ENCODE results near the gene LSG1.

The LSG1 gene

DNA sequence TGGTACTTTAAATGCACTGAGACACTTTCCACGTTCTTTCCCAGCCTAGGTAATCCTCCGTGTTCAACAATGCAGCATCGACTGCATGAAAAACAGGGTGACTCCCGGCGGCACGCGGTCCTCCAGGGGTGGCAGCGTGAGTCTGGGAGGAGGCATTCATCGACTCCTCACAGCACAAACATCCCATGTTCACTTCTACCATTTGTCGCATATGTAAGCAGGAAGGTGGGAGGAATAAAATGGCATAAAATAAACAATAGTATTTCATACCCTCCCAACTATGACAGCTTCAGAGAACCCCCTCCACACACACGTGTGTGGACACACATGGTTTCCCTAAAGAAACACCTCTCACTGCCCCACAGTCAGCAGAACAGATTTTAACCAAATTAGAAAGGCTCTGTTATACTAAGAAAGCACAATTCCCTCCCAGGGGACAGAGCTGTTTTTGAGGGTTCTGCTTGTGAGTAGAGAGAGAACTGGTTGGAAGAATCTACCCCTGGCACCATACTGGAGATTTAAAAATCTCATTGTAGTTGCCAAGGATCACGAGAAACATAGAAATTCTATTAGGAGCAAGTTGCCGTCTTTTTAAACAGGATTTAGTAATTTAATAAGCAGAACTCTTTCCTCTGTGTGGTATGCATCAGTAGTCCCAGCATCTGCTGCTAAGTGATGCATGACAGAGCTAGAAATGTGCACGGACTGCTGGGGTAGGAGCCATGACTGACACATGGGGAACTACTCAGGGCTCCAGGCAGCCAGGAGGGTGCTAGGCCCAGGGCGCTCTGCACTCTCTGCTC, 19.7 kb upstream of the LSG1 start:
- TF ChIP-seq GATA2 (IDR thresholded peaks at IDR 0.05; ENCODE audit: low read depth, low read length) (no peak), GATA3 (IDR thresholded peaks at IDR 0.05; ENCODE audit: low read depth, low read length) (no peak)

DNA sequence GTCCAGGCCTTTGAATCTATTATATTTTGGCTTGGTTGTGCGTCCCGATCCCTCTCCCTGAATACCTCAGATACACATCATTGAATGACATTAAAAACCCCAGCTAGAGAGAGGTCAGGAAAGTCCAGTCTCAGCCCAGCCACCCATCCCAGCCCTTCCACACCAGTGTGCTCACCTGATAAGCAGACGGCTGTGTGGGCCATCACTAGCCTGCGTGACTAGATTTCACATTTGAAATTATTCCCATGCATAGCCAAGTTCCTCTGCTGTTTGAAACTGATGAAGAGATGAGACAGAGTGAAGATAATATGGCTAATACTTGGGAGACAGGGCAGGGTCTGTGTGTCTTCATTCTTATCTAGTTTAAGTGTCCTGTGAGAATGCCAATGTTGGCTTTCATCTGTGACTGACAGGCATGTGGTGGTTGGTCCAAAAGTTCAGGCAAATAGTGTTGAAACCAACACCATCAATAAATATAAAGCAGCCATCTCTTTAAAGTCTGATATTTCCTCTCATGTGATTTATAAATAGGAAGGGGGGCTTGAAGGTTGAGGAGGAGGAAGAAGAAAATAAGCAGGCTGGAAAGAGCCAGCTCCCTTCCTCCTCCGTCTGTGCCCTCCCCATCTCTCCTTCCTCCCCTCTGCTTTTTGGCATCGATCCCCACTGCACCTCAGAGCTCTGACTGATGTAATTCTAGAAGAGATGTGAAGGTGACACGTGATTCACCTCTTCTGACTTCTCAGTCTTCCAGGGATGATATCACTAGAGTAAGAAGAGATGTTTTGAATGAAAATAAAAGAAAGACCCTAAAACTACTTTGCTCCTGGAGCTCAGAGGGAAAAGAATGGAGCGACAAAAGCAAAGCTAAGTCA, 18.7 kb upstream of the LSG1 start:
- TF ChIP-seq GATA2 (IDR thresholded peaks at IDR 0.05; ENCODE audit: low read depth, low read length) (no peak), GATA3 (IDR thresholded peaks at IDR 0.05; ENCODE audit: low read depth, low read length) (no peak)

DNA sequence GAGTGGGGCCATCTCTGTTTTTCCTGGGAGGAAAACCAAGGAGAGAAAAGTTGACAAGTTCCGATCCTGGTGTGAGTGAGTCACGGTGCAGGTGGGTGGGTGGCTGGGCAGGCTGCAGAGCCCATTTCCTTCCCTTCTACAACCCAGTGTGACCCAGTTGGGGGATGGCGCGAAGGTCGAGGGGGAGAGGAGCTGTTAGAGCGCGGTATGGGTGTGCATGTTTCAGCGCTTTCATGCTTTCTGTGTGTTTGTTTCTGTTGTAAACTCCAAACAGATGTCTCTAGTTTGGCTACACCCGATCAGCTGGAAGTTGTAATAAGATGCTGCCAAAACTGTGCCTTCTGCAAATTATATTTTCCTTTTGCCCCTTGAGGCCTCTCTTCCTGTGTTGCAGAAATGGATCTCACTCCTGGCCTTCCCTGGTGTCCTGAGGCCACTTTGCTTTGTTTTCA, 17.5 kb upstream of the LSG1 start:
- TF ChIP-seq GATA2 (IDR thresholded peaks at IDR 0.05; ENCODE audit: low read depth, low read length) (no peak), GATA3 (IDR thresholded peaks at IDR 0.05; ENCODE audit: low read depth, low read length) (no peak)

DNA sequence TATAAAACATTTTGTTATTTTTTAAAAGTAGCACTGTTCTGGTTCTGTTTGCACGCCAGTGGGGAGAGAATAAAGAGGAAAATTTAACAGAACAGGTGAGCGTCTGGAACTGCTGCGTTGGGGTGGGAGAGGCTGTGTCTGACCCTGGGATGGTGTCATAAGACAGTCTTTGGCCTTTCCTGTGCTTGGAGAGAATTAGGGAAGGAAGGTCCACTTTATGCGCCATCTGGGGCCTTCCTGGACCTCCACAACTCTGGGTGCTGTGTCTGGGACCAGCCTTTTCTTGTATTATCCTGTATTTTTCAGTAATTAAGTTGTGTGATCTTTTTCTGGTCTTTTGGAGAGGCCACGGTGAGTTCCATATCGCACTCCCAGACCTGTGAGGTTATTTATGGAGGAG, 17.0 kb upstream of the LSG1 start:
- TF ChIP-seq GATA2 (IDR thresholded peaks at IDR 0.05; ENCODE audit: low read depth, low read length) (no peak), GATA3 (IDR thresholded peaks at IDR 0.05; ENCODE audit: low read depth, low read length) (no peak)

DNA sequence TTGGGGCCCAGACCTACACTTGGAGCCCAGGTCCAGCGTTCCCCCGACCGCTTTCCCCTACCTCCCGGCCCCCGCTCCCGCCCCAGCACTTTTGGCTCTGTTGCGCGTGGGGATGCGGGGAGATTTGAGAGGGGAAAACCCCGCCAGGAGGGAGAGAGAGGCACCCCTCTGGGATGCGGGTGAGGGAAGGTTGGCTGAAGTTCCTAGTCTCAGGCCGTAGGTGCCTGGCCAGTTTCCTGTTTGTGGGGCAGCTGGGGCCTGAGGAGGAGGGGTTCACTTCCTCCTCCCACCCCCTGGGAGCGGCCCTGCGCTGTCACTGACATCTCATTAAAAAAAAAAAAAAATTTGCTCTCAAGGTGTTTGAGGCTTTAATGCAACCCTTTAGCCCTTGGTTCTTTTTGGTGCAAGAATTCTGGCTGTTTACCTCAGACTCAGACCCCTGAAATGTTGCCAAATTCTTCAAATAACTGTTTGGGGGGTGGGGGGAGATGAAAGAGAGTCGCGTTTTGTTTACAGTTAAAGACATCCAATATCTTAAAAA, 16.3 kb upstream of the LSG1 start:
- TF ChIP-seq GATA2 (IDR thresholded peaks at IDR 0.05; ENCODE audit: low read depth, low read length) (no peak), GATA3 (IDR thresholded peaks at IDR 0.05; ENCODE audit: low read depth, low read length) (no peak)

DNA sequence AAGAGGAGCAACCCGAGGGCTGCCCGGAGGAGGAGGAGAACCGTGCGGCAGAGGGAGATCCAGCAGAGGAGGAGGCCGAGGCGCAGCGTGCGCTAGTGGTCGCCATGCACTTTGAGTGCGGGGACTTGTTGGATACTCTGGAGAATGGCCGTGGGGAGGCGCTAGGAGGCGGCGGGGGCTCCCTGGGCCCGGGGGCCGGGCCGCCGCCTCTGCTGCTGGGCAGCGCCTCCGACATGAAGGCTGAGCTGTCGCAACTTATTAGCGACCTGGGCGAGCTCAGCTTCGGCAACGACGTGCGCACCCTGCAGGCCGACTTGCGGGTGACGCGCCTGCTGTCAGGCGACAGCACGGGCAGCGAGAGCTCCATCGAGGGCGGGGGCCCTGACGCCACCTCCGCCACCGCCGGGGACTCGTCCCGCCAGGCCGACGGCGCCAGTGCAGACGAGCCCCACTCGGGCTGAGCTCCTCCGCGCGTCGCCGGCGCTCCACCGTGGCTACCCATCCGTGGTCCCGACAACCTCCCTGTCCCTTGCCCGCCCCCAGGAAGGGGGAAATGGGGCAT, 15.7 kb upstream of the LSG1 start:
- TF ChIP-seq GATA3 (IDR thresholded peaks at IDR 0.05; ENCODE audit: low read depth, low read length): no peak
- no peak for TF ChIP-seq GATA2 (IDR thresholded peaks at IDR 0.05; ENCODE audit: low read depth, low read length)

DNA sequence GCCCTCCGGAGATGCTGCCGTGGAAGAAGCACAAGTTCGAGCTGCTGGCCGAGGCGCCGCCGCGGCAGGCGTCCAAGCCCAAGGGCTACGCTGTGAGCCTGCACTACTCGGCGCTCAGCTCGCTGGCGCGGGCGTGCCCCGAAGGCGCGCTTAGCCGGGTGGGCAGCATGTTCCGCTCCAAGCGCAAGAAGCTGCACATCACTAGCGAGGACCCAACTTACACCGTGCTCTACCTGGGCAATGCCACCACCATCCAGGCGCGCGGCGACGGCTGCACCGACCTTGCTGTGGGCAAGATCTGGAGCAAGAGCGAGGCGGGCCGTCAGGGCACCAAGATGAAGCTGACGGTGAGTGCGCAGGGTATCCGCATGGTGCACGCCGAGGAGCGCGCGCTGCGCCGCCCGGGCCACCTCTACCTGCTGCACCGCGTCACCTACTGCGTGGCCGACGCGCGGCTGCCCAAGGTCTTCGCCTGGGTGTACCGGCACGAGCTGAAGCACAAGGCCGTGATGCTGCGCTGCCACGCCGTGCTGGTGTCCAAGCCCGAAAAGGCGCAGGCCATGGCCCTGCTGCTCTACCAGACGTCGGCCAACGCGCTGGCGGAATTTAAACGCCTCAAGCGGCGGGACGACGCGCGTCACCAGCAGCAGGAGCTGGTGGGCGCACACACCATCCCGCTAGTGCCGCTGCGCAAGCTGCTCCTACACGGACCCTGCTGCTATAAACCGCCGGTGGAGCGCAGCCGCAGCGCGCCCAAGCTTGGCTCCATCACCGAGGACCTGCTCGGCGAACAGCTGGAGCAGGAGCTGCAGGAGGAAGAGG, 15.0 kb upstream of the LSG1 start:
- TF ChIP-seq GATA2 (IDR thresholded peaks at IDR 0.05; ENCODE audit: low read depth, low read length) (no peak), GATA3 (IDR thresholded peaks at IDR 0.05; ENCODE audit: low read depth, low read length) (no peak)

DNA sequence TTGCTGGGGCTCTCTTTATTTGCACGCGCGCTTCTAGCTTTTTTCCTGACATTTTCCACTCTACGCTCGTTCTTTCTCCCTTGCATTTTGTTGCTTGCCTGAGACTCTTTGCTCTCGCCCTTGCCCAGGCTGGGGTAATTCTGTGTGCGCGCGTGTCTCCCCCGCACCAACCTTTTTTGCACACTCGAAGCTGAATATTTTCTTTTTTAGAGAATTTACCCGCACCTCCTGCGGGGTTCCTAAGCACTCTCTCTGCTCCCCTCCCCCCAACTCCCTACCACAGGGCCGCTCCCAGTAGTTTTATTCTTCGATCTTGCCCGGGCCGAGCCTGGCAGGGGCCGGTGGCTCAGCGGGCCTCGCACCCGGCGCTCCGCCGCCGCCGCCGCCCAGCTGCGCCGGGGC, 14.4 kb upstream of the LSG1 start:
- TF ChIP-seq GATA3 (IDR thresholded peaks at IDR 0.05; ENCODE audit: low read depth, low read length): no peak
- no peak for TF ChIP-seq GATA2 (IDR thresholded peaks at IDR 0.05; ENCODE audit: low read depth, low read length)

DNA sequence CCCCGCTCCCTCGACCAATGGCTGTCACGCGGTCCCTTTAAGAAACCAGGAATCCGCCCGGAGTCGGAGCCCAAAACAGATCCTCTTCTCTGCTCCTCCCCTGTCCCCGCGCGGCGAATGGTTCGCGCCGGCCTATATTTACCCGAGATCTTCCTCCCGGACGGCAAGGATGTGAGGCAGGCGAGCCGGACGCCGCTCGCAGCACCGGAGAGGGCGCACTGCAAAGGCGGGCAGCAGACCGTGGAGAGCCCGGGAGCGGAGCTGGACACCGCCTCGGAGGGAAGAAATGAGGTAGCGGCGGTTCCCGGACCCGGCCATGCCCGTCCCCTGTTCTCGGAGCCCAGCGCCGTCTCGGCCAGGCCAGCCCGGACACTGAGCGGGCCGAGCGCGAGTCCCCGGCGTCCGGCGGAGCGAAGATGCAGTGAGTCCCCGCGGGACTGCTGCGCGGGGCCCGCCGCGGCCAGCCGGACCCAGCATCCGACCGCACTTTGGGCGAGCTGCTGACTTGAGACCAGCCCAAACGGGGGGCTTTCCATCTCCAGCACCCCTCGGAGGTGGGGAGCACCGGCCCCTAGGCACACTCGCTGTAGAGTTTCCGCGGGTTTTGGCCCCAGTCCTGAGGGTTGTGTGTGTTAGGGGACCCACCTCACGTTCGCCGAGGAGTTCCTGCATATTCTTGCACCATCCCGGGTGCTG, 13.9 kb upstream of the LSG1 start, which contains the start of gene FAM43A:
FAM43A (plus strand) TSS at position 166 of the 696 bp plus-strand sequence. CDS start 944 bp downstream, outside the sequence.
- TF ChIP-seq GATA3 (IDR thresholded peaks at IDR 0.05; ENCODE audit: low read depth, low read length) (no peak), GATA2 (IDR thresholded peaks at IDR 0.05; ENCODE audit: low read depth, low read length) (peak; percentile 4; the same call in 1 of the 2 replicates)

DNA sequence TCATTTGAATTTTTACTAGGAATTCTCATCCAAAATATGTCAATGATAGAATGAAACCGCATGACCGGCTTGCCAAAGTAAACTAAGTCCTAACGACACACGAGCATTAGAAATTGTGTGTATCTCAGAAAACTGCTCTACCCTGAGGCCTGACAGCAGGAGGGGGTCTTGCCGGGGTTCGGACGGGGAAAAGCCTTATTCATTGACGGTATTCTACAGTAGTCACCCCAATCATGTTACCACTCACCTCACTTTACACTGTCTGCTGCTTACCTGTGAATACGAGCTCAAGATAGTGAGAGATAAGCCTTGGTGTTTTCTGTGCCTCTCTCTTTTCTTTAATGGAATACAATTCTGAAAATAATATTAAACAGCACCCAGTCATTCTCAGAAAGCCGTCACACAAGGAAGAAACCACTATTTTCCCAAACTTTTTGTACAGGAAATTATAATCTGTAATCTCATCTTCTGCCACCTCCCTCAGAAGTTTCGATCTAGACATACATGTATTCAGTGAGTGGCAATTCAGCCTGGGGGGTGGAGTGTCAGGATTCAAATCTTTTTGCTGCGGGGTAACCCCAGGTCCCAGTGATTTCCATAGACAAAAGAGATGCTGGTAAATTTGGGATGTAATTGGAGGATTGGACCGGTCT, 13.2 kb upstream of the LSG1 start:
- TF ChIP-seq GATA3 (IDR thresholded peaks at IDR 0.05; ENCODE audit: low read depth, low read length) (no peak; the same call in 1 of the 2 replicates), GATA2 (IDR thresholded peaks at IDR 0.05; ENCODE audit: low read depth, low read length) (peak; percentile 7)

DNA sequence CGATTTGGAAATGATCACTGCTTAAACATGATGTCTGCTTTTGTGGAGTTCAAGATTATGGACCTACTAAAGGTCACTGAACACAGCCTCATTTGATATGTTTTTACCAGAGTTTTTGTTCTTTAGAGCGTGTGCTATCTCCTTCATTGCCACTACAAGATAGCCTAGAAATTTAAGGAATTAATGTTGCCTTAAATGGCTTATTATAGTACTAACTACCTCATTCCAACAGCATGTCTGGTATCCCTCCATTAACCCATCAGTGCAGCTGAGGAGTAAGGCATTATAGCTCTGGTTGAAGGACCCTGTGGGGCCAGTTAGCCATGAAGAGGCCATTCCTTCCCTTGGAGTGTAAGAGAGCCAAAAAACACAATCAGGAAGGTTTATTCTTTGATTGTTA, 11.4 kb upstream of the LSG1 start:
- TF ChIP-seq GATA2 (IDR thresholded peaks at IDR 0.05; ENCODE audit: low read depth, low read length) (no peak), GATA3 (IDR thresholded peaks at IDR 0.05; ENCODE audit: low read depth, low read length) (no peak)

DNA sequence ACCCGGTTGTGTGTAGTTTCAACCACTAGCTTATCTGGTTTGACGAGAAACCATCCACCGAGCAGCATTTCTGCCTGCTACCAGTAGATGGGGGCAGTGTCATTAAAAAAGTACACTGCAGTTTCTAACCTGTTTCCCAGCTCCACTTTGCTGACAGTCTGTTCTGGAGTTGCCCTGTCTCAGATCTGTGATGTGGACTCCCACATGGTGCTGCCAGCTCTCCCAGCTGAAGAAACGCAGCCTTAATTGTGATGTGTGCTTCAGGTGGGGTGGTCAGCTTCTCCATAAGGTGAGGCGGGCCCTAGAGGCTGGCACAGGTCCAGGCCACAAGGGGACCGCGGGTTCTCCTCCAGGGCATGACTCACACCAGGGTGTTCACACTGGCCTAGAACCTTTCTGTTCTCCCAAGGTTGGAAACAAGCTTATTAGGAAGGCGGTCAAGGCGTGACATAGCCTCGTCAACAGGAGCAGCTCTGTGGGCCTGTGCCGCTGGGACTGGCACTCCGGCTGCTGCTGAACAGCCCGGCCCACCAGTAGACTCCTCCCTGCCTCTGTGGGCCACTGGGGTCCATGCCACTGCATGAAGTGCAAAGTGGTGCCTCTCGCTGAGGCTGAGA, 10.8 kb upstream of the LSG1 start:
- no peak for TF ChIP-seq GATA3 (IDR thresholded peaks at IDR 0.05; ENCODE audit: low read depth, low read length)
- no peak for TF ChIP-seq GATA2 (IDR thresholded peaks at IDR 0.05; ENCODE audit: low read depth, low read length)
